HG03558 (cell line): ENCODE results near the gene C6orf52.
"Not testable (repeated sequence)": the region's sequence is repeated elsewhere in the genome, so short reads cannot be mapped to it uniquely, and the experiment has no call there.

Experiments
- ATAC-seq: cut with Tn5 transposase; IDR thresholded peaks from one replicate; pipeline ENCODE4 v1.9.1; 2021; ENCODE audit warnings: moderate number of reproducible peaks; ENCODE audit not compliant: unreplicated experiment; ENCODE audit errors: extremely low read depth

Gene C6orf52

DNA sequence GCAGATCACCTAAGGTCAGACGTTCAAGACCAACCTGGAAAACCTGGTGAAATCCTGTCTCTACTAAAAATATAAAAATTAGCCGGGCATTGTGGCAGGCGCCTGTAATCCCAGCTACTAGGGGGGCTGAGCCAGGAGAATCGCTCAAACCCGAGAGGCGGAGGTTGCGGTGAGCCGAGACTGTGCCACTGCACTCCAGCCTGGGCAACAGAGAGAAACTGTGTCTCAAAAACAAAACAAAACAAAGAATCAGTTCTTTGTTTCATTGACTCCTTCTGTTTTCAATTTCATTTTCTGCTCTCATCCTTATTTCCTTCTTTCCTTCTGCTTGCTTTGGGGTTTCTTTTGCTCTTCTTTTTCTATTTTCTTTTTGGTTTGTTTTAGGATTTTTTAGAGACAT lies 19.5 kb upstream of the C6orf52 start:
- no peak for ATAC-seq

DNA sequence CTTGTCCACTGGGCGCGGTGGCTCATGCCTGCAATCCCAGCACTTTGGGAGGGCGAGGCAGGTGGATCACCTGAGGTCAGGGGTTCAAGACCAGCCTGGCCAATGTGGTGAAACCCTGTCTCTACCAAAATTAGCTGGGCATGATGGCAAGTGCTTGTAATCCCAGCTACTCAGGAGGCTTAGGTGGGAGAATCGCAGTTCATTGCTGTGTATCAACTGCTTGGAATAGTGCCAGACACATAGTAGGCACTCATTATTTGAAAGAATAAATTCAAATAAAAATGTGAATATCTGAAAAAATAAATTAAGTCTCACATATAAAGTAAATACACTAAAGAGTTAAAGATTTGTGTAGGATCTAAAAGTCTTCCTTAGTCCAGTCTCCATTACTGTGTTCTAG lies 2.2 kb upstream of the C6orf52 start:
- no peak for ATAC-seq

DNA sequence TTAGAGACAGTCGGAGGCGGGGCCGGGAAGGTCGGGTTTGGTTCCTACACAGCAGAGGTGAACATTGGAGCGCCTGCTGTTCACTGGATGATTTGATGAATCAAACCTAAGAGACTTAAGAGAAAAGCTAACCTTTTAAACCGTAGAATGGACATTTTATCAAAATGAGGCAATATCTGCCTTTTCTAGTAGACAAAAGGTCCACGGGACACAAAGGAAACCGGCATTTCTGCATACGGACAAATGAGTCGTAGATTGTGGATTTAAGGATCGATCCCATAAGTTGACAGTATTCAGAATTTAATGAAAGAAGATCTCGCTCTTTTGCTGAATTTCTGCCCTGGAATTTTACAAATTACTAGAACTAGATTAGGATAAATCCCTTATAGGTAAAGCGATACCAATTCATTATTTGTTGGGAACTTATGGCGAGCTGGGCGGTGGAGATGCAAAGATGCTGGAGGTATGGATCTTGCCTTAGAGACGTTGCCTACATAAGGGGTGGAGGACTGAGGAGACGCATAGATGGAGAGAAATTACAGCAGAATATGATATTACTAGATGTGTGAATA lies 756 bp upstream of the C6orf52 start:
- no peak for ATAC-seq

- no peak for ATAC-seq
Observed at GRCh38 chr6:10692965-10693538, 1.4 kb downstream of the C6orf52 start.

DNA sequence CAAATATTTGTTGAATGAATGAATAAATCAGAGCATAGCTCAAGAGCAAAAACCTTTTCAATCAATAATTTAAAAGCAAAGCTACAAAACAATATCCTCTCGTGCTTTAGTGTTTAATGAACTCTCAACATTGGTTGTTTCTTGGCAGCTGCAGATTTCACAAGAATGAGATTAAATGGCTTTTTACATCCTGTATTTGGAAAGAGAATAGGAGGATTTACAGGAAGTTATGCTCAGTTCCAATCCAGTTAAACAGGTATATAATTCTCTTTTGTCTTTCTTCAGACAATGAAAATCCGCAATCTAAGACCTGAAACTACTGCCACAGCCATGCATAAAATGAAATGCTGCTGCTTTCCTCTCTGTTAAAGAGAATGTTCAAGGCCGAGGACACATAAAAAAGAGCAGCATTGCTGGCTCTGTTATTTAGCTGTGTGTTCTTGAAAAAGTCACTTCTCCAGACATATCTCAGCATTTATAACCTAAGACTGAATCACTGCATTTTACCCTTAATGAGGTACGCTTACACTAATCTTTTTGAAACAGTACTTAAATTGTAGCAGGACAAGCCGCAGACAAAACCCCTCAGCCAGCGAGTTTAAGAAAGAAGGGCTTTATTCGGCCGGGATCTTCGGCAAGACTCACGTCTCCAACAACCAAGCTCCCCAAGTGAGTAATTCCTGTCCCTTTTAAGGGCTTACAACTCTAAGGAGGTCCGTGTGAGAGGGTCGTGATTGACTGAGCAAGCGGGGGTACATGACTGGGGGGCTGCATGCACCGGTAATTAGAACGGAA lies 3.6 kb downstream of the C6orf52 start:
- ATAC-seq: no peak

DNA sequence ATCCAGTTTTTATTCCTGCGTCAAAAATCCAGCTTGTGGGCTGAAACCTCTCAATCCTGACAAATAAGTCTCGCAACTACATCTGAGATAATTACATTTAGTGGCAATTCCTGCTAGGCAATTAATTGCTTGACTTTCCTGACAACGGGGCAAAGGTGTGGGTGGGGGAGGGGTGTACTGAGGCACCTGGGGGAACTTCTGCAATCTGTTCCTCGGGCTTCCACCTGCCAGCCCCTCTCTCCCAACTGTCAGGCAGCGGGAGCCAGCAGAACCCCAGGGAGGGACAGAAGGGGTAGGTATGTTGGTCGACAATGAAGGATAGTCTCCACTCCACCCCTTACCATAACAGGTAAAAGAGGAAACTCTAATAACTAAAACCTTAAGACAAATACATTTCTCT lies 6.8 kb downstream of the C6orf52 start:
- no peak for ATAC-seq

DNA sequence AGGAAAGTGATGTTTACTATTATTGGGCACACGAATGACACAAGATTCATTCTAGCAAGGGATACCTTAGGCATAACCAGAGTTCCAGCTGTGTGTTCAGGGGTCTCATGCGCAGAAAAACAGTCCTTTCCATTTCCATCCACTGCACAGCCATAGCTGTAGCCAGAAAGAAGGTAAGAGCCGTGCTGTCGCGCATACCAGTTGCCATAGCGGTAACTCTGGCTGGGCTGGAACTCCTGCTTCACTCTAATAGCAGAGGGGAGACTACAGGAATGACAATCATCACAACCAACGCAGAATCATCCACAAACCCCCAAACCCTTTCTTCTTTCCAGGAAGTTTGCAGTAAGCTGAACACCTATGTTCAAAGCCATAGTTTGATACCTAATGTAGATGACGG lies 7.5 kb downstream of the C6orf52 start:
- ATAC-seq: no peak

DNA sequence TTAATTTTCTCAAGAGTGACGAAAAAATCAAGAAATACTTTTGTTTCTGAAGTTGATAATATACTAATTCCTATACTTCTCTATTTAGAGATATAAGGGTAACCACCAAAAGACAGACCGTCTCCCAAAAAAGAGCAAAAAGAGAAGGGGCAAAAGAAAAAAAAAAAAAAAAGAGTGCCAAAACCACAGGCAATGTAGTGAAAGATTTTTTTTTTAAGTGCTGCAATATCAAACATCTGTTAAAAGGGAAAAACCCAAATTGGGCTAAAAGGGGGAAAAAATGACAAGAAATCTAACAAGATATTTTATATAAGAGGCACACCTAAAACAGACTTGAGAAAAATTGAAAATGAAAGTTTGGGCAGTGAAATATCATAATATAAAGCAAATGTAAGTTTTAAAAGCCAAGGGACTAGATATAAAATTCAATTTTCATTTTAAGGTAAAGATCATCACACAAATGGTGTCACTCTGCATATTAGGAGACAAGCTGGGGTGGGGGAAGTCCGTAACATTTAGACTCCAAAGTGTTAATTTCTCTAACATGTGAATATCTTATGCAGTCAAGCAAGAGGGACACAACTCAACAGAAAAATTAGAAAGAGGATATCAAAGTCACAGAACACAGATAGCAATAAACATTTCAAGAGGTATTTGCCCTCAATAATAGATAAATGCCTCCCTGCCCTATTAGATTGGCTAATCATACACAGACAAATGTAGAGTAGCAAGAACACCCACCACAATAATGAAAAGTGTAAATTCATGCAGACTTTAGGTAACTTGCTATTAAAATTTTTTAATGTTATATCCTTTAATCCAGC lies 9.1 kb downstream of the C6orf52 start:
- ATAC-seq: no peak

DNA sequence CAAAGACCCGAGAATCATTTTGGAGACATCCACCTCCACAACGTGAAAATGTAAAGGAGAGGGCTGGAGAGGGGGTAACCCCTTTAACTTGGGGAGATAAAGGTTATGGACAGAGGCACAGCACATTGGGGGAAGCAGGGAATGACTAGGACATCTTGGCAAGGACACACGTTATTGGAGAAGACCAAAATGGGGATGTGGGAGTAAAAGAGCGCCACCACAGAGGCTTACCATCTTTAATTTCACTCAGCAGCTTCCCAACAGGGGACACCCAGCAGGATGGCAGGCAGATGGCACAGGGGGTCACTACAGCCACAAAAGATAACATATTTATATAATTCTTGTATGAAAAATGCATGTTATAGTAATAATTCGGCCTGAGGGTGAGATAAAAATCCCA lies 9.8 kb downstream of the C6orf52 start:
- no peak for ATAC-seq

DNA sequence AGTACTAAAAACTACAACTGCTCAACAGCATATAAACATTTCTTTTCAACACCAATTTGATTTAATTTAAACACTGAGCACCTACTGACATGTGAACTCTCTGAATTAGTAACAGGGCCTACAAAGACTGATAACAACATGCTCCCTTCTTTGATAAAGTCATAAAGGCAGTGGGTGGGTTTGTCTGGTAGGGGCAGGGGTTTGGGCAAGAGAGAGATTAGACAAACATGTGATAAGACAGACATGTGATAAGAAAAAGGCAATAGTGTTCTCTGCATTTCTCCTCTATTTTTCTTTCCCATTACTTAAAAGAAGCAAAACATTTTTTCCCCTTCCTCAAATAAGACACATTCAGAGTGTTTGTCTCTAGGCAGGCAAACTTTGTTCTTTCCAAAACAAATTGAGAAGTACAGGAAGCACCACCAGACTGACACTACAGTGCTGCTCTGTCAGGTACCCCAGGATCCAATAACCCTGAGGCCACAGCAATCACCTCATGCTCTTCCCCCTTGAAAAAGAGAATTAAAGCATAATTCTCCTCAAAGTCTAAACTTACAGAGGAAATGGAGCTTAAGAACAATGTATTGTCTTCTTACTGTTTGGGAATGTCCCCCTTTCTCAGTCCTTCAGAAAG lies 11.9 kb downstream of the C6orf52 start:
- no peak for ATAC-seq

GRCh38 chr6:10681795-10682194 lies 12.6 kb downstream of the C6orf52 start:
- no peak for ATAC-seq

DNA sequence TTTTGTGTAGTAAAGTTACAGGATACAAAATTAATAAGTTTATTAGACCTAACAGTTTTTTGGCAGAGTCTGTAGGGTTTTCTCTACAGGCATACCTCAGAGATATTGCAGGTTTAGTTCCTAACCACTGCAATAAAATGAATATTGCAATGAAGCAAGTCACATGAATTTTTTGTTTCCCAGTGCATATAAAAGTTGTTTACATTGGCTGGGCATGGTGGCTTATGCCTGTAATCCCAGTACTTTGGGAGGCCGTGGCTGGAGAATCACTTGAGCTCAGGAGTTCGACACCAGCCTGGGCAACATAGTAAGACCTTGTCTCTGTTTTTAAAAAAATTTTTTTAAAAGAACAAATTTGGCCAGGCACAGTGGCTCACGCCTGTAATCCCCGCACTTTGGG lies 16.0 kb downstream of the C6orf52 start:
- ATAC-seq: no peak

GRCh38 chr6:10676403-10676802 lies 18.0 kb downstream of the C6orf52 start:
- no peak for ATAC-seq

DNA sequence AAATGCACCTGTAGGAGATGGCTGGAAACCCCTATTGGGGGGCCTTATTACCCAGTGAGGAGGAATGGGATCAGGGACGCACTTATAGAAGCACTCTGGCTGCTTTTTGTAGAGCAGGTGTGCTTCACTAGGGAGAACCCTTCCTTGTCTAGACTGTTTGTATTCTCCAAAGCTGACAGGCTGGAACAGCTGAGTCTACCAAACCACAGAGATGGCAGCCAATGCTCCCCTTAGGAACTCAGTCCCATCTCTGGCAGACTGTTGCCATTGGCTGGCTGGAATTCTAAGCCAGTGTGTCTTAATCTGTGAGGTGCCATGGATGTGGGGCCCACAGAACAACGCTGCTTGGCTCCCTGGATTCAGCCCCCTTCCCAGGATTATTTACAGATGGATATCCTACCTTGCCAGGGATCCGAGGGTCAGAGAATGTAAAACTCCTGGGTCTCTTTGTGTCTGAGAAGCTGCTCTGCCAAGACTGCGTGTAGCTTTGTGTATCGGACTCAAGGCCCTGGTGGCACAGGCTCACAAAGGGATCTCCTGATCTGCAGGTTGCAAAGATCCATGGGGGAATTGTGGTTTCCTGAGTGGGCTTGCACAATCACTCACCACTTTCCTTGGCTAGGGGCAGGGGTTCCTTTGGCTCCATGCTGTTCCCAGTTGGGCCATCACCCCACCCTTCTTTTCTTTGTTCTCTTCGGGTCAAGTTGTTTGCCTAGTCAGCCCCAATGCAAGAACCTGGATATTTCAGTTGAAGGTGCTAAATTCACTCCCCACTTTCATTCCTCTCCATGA lies 26.1 kb downstream of the C6orf52 start:
- ATAC-seq: no peak

DNA sequence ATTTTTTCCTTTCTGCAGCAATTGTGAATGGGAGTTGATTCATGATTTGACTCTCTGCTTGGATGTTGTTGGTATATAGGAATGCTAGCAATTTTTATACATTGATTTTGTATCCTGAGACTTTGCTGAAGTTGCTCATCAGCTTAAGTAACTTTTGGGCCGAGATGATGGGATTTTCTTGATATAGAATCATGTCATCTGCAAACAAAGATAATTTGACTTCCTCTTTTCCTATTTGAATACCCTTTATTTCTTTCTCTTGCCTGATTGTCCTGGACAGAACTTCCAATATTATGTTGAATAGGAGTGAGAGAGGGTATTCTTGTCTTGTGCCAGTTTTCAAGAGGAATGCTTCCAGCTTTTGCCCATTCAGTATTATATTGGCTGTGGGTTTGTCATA lies 28.8 kb downstream of the C6orf52 start:
- ATAC-seq: not testable (repeated sequence)

DNA sequence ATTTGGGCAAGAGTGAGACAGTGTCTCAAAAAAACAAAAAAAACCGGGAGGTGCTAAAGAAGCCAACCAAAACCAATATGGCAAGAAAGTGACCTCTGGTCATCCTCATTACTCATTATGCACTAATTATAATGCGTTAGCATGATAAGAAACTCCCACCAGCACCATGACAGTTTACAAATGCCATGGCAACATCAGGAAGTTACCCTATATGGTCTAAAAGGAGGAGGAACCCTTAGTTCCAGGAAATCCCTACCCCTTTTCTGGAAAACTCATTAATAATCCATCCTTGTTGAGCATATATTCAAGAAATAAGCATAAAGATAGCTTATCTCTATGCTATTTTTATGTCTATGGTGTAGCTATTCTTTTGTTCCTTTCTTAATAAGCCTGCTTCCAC lies 31.7 kb downstream of the C6orf52 start:
- no peak for ATAC-seq

- no peak for ATAC-seq
Observed at GRCh38 chr6:10662207-10662606, 32.2 kb downstream of the C6orf52 start.

GRCh38 chr6:10660431-10661191 lies 33.8 kb downstream of the C6orf52 start:
- not testable (repeated sequence) for ATAC-seq
